Right renal cortex interstitium (tissue), 3 donors: ENCODE data around the gene TUB. TPM values are rescaled to one million over a fixed set of nuclear protein-coding genes. Genes with fewer than 3 reads are reported as not detected.

Source experiments
- DNase-seq, 3 donors: peaks; one replicate each; pipeline ENCODE4 v3.0.0-alpha.2; 2013; ENCODE audit warnings: low read depth in 3 of 3, low spot score in 2 of 3
- polyA plus RNA-seq, 3 donors: library from polyadenylated mRNA; unstranded; fragments of 120-200 nt; gene quantifications; one replicate each; pipeline ENCODE4 v1.2.1, GENCODE V29; 2013; ENCODE audit not compliant: insufficient read length in 3 of 3

Gene TUB
- polyA plus RNA-seq, 3 donors: 21.5 to 24.5 (median 24.3) TPM

GRCh38 chr11:8102296-8102915, 21.4 kb downstream of the TUB start:
- DNase-seq: no peak

- DNase-seq: no peak
Observed at GRCh38 chr11:8102965-8103364, 22.0 kb downstream of the TUB start.

- no peak for DNase-seq
Observed at GRCh38 chr11:8103909-8104308, 22.9 kb downstream of the TUB start.

- no peak for DNase-seq
Observed at GRCh38 chr11:8105133-8105532, 24.1 kb downstream of the TUB start.

- no peak for DNase-seq
Observed at GRCh38 chr11:8105666-8106065, 24.7 kb downstream of the TUB start.

- no peak for DNase-seq
Observed at GRCh38 chr11:8106679-8107078, 25.7 kb downstream of the TUB start.

GRCh38 chr11:8107642-8108041, 26.6 kb downstream of the TUB start:
- no peak for DNase-seq

- no peak for DNase-seq
Observed at GRCh38 chr11:8108421-8108820, 27.4 kb downstream of the TUB start.

GRCh38 chr11:8109675-8110074, 28.7 kb downstream of the TUB start:
- DNase-seq: no peak

- no peak for DNase-seq
Observed at GRCh38 chr11:8110396-8110795, 29.4 kb downstream of the TUB start.

- DNase-seq: no peak
Observed at GRCh38 chr11:8111636-8112035, 30.6 kb downstream of the TUB start.

- no peak for DNase-seq
Observed at GRCh38 chr11:8122173-8122764, 41.3 kb downstream of the TUB start.

- DNase-seq: peak in 1 of 3 donors; percentile 24
Observed at GRCh38 chr11:8126649-8127289, 45.8 kb downstream of the TUB start.

GRCh38 chr11:8127447-8127846, 46.4 kb downstream of the TUB start:
- DNase-seq: no peak

GRCh38 chr11:8138526-8138925, 57.5 kb downstream of the TUB start:
- DNase-seq: no peak

- no peak for DNase-seq
Observed at GRCh38 chr11:8149726-8150125, 68.7 kb downstream of the TUB start.

Other genes with a start within 250 kb of the TUB start
- gene OR10A6, start 149.9 kb upstream of the TUB start, polyA plus RNA-seq: not detected
- under 1 TPM in 2 of 3 donors, not detected in 1; 0.06 TPM for gene OR10A3, start 139.5 kb upstream of the TUB start, polyA plus RNA-seq
- gene NLRP10, start 115.8 kb upstream of the TUB start, polyA plus RNA-seq: not detected
- gene EIF3F, start 93.9 kb upstream of the TUB start, polyA plus RNA-seq: 100 to 1,000 TPM; 328 to 360 (median 345) TPM
- gene RIC3, start 87.8 kb downstream of the TUB start, polyA plus RNA-seq: 10 to 100 TPM in 2 of 3 donors, 1 to 10 TPM in 1; 8.9 to 22.0 (median 10.5) TPM
- gene LMO1, start 182.7 kb downstream of the TUB start, polyA plus RNA-seq: 1 to 10 TPM in 1 of 3 donors, under 1 TPM in 2; 0.51 to 1.2 (median 0.74) TPM